GM12872 (cell line): Measurements from ENCODE around the gene SCLY.

Experiments used
- TF ChIP-seq, protein P1 (sequence below): IDR thresholded peaks from 3 replicates; pipeline ENCODE4 v1.5.1; 2011; ENCODE audit warnings: low read depth, mild to moderate bottlenecking, low read length, moderate library complexity; ENCODE audit not compliant: insufficient read depth

SCLY gene

DNA sequence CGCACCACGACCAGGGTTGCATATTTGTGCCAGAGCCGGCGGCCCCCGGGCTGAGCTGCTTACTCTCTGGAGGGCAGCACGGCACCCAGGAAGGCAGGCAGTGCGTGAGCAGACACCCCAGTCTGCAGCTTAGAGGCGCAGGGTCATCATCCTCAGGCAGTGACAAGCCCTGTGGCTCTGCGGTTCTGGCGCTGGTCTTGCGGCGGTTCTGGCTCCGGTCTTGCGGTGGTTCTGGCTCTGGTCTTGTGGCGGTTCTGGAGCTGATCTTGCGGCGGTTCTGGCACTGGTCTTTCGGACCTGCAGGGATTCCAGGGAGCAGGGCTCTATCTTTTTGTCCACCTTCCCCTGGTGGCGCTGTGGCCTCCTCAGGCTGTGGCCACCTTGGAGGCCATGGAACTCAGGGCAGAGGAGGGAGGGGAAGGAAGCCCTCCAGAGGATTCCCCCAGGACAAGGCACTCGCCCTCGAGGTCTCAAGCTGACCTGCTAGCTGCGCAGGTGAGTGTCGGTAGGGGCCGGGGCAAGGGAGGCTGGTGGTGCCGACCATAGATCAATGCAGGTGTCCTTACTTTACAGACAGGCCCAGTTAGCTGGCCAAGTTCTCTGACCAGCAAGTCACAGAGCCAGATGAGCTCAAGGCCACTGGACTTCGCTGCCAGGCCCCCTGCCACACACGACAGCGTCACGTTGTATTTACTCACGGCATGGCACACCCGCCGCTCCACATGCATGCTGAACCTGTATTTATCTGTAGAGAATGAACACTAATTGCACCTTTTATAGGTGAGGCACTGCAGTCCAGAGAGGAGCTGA, 54.3 kb downstream of the SCLY start:
- TF ChIP-seq, protein P1, sequence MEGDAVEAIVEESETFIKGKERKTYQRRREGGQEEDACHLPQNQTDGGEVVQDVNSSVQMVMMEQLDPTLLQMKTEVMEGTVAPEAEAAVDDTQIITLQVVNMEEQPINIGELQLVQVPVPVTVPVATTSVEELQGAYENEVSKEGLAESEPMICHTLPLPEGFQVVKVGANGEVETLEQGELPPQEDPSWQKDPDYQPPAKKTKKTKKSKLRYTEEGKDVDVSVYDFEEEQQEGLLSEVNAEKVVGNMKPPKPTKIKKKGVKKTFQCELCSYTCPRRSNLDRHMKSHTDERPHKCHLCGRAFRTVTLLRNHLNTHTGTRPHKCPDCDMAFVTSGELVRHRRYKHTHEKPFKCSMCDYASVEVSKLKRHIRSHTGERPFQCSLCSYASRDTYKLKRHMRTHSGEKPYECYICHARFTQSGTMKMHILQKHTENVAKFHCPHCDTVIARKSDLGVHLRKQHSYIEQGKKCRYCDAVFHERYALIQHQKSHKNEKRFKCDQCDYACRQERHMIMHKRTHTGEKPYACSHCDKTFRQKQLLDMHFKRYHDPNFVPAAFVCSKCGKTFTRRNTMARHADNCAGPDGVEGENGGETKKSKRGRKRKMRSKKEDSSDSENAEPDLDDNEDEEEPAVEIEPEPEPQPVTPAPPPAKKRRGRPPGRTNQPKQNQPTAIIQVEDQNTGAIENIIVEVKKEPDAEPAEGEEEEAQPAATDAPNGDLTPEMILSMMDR: no peak

DNA sequence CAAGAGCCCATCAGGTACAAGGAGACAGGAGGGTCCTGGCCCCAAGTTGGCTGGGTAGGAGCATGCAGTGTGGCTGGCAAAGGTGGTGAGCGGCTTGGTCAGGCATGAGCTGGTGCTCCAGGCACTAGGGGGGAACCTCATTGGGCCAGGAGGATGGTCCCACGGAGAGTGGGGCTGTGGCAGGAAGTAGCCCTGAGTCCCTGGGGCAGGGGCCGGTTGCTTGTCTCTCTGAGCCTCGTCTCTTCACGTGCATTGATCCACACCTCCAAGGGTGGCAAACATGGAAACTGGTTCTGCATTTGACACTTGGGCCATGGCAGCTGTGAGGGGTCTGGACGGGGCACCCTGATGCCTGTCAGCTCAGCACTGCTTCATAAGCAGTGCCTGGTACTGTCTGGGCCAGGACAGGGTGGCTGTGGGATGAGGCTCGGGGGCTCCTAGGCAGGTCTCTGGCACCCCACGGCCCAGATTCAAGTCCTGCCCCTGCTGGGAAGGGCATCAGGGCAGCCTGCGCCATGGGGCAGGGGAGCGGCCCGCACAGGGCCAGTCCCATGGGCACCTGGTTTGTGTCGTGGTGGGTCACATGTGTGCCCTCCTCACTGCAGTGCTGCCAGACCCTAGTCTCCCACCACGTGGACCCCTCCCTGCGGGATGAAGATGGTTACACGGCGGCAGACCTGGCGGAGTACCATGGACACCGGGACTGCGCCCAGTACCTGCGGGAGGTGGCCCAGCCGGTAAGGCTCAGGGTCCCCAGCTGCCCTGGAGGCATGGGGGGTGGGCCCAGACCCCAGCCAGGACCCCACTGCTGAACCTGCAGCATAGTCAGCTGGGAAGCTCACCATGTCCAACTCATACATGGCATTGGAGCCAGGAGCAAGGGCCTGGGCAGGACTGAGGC, 55.7 kb downstream of the SCLY start:
- TF ChIP-seq, protein P1: no peak

DNA sequence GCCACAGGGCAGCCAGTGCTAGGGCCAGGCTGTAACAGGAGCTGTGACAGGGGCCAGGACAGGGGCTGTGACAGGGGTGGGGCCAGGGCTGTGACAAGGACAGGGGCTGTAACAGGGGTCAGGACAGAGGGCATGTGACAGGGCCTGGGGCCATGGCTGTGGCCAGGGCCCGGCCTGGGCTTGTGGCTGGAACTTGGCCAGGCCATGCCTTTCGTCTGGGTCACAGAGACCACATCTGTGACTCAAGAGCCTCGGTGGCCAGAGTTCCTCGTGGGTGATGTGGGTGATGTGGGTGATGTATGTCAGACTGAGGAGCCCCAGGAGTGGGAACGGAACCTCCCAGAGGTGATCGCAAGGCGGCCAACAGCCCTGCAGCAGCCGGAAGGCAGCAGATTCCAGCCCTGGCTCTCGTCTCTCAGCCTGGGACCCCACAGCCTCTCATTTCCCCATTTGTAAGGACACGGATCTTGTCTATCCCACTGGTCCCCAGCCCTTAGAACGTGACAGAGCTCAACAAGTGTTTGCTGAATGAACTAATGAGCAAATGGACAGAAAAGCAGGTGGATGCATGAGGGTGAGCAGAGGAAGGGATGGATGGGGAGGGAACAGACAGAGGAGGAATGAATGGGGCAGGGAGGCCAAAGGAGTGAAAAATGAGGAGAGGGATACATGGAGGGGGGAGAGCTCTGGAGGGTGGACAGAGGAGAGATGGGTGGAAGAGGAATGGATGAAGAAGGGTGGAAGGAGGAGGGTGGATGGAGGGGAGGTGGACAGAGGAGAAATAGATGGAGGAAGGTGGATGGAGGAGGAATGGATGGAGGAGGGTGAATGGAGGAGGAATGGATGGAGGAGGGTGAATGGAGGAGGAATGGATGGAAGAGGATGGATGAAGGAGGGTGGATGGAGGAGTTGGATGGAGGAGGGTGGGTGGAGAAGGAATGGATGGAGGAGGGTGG, 56.7 kb downstream of the SCLY start:
- TF ChIP-seq, protein P1: no peak

DNA sequence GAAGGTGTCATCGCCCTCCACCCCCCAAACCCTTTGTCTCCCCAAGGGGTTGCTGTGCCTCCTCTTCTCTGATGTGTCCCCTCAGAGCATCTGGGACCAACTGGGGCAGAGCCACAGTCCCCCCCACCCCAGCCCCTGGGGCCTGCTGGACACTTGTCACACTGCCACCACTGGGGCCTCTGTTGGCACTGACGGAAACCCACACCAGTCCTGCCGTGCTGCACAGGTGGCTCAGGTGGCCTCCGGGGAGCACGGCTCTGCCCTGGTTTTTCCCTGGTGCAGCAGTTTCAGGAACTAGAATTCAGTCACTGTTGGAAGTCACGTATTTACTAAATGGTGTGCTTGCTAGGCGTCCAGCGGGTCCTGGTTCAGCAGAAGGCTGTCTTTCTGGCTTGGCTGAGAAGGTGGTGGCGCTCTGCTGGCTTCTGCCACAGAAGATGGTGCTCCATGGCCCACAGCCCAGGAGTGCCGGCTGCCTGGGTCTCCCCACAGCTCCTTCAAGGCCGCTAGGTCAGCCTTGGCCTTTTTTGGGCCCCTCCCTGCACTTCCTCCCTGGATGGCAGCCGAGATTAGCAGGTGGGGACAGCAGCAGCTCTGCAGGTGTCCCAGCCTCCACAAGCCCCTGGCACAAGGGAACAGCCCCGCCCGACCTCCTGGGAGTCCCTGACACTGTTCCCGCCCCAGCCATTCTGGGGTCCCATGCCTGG, 59.1 kb downstream of the SCLY start:
- TF ChIP-seq, protein P1: no peak

DNA sequence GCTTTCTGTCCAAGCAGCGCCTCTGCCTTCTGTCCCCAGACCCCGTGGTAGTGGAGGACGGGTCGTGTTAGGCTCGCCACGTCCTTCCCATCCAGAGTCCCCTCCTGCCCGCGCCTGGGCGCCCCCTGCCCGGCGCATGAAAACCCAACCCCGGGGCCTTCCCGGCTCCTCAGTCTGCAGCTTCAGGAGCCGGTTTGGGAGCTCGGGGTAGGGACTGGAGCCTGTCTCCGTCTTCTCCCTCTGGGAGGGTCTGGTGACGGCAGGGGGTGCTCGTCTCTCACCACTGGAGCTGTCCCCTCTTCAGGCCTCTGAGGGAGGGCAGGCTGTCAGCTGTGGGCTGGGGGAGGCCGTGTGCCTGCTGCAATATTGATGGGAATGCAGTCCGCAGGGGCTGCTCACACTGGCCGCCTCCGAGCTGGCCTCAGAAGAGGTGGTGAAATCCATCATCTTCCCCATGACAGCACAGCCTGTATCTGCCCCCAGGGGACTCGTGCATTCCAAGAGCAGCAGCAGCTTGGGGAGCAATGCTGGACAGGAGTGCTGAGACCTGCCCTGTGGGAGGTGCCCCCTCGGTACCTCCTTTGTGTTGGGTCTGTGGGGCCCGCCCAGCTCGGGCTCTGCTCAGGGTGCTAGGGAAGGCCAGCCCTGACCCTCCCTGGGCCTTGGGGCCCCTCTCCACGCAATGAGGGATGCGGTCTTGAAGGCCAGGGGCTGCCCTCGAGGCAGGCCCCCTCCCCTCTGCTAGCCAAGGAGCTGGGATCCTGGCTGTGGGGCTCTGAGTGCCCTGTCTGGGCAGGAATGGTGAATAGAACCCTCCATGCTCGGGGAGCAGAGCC, 59.9 kb downstream of the SCLY start:
- TF ChIP-seq, protein P1: no peak
